HG02678 (cell line): Measurements from ENCODE around the gene C2orf49.

Source experiments
- ATAC-seq: cut with Tn5 transposase; IDR thresholded peaks from one replicate; pipeline ENCODE4 v1.9.1; 2021; ENCODE audit warnings: mild to moderate bottlenecking, moderate library complexity; ENCODE audit not compliant: unreplicated experiment

Gene C2orf49

GRCh38 chr2:105358593-105358992 is 21.3 kb downstream of the C2orf49 start:
- ATAC-seq: no peak

DNA sequence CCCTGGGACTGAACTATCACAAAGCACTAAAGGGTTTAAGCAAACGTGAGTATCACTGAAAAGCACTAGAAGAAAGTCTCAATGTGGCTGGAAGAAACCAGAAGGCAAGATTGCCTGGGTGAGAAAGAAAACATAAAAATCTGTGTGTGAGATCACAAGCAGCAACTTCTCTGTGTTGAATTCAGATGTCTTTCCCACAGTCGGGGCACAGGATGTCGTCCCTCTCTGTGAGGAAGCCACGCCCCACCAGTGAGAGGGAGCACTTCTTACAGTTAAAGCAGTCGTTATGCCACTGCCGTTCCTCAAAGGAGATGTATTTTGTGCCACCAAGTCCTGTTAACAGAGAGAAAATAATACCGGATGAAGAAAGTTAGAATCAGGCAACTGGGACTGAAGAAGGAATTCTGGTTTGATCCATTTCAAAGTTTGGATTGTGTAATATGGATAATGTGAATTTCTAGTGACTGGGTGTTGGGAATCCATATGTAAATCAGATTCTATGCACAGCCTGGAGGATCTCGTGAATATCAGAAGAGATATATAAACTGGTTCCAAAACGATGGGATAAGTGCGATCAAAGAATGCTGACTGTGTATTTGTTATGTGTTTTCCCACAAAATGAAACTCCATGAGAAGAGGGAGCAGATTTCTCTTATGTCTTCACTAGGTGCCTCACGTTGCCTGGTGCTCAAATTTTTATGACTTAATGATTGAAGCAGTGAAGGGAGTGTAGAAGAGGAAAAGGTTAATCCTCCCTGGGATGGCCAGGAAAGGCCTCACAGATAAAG is 24.0 kb downstream of the C2orf49 start:
- ATAC-seq: no peak

- no peak for ATAC-seq
These were observed 25.7 kb downstream of the C2orf49 start for GRCh38 chr2:105362862-105363591.

DNA sequence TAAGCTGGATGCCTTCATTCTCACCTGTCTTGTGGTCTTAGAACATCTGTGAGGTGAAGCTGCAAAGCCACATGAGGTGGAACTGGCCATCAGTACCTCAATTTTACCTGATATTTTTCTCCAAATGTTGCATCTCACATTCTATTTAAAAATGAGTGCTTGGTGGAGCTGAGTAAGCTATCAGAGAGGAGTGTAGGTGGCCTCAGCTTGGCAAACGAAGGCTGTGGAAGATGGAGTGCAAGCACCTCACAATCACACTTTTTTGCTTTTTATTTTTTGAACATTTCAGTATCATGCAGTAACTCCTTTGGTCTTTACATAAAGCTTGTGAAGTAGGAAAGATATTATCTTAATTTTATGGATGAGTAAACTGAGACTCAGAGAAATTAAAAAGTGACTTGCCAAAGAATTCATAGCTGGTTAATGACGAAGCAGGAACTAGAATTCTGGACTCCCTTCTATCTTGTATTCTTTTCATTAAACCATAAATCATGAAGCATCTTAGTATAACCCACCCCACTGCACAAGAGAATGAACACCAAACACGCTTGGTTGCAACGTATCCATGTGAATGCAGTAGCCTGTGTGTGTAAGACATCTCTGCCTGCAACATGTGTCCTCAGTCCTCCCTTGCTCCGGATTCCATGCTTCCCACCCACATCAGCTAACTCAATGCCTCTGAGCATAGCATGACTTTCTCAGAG is 27.2 kb downstream of the C2orf49 start:
- ATAC-seq: no peak

DNA sequence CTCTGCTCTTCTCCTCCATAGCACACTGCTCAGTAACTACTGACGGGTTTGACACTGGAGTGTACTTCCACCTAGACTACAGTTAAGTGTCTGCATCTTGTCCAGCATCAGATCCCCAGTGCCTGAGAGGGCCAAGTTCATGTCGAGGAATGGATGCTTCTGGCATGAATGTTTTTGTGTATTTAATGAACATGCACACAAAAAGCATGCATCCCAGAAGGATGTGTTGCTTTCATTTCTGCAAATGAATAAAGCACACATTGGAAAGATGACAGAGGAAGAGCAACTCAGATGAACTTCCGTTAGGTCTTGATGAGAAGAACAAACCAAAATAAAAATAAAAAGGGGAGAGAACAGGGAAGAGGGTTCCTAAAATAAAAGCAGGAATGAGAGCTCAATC is 27.9 kb downstream of the C2orf49 start:
- ATAC-seq: no peak

- no peak for ATAC-seq
These were observed 31.5 kb downstream of the C2orf49 start for GRCh38 chr2:105368759-105369408.

- ATAC-seq: peak; percentile 89
These were observed 32.7 kb downstream of the C2orf49 start for GRCh38 chr2:105369777-105370690.

- no peak for ATAC-seq
These were observed 33.8 kb downstream of the C2orf49 start for GRCh38 chr2:105371156-105371555.

DNA sequence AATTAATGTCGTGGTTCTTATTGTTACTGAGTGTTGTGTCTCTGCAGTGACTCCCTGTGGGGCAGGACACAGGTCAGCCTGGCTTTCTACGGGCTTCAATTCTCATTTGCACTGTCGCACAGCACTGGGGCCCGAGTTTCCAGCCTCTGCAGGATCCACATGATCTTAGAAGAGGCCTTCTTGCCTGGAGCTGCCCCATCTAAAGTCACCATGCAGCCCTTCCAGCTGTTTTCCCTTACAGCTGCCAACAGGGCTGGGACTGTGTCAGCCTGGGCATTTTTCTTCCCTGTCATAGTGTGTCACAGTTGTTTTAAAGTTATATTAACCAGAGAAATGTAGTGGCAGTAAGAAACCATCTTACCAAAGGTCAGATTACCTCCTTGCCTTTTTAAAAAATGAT is 34.5 kb downstream of the C2orf49 start:
- ATAC-seq: no peak

GRCh38 chr2:105373344-105373781 is 36.0 kb downstream of the C2orf49 start:
- ATAC-seq: no peak

DNA sequence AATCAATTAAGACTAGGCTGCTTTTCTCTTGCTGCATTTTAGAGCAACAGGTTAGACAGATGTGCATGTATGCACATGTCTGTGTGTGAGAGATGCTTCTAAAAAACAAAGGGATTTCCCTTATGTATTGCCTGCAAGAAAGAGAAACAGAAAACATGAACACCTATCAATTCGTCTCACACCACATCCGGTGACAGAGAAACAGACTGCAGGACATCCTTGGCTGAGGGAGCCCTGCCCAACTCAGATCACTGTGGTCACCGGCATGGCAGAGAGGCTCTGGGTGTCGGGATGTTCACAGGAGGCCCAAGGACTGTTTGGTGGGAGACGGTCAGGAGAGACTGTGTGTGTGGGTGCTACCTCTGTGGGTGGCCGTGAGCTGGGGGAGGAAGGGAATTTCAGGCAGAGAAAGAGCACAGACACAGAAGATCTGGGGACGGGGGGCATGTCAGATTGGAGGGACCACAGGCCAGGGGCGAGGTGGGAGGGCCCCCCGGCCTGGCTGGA is 36.6 kb downstream of the C2orf49 start:
- peak; percentile 88 for ATAC-seq

DNA sequence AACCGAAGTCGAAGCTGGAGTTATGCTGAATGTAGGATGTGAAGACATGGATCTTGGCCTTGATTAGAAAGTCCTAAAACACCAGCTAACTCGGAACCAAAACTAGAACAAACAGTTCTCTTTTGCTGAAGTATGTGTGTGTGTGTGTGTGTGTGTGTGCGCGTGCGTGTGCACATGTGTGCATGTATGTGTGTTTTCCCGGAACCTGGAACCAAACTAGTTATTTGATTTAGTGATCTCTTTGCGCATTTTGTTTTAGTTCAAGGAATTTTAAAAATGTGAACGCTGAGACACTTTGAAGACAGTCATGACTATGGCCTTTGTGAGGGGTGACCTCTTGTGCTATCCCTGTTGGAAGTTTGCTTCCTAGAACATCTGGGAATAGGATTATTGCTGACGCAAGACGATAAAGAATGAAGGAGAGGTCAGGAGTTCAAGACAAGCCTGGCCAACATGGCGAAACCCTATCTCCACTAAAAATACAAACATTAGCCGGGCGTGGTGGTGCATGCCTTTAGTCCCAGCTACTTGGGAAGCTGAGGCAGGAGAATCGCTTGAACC is 37.7 kb downstream of the C2orf49 start:
- ATAC-seq: no peak

DNA sequence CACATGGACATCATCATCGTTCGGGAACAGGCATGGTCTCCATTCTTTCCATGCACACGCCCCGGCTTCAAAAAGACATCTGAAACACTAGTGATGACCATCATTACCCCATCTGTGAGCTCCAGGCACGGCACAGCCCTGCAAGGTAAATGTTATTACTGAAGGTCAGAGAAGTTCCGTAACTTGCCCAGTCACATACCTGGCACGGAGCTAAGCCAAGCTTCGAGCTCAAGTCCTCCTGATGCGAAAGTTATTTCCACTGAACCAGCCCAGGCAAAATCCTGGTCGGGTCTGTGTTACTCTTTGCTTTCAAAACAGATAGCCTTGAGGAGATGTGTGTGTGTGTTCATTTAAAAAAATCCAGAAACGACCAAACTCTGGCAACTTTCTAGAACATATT is 38.7 kb downstream of the C2orf49 start:
- ATAC-seq: no peak

DNA sequence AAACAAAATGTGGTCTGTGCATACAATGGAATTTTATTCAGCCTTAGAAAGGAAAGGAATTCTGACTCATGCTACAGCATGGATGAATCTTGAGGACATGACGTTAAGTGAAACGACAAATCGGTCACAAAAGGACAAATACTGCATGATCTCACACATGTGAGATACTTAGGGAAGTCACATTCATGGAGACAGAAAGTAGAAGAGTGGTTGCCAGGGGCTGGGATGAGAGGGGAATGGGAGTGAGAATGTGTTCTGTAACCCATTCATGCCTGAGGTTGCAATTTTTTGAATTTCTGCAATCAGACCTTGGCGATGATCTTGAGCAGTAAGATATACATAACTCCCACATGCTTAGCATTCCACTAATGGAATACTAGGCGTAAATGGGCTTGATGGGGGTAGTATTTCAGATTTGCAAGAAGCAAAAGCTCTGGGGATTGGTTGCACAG is 39.5 kb downstream of the C2orf49 start:
- ATAC-seq: no peak

DNA sequence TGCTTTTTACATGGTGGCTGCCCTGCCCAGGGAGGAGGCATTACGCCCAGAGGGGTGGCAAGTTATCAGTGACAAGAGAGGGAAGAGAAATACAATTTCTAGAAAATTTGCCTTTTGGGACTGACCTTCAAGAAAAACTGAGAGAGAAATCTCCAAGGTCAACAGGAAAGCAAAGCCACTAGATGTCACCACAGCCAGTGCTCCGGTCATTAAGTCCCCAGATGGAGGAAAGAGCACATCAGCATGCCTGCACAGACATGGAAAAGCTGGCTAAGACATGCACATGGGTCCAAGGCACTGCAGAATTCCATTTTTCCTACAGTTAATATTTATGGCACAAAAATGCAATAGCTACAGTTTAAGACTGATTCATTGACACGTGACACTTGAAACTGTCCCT is 40.5 kb downstream of the C2orf49 start:
- no peak for ATAC-seq

GRCh38 chr2:105378276-105378840 is 41.0 kb downstream of the C2orf49 start:
- no peak for ATAC-seq

DNA sequence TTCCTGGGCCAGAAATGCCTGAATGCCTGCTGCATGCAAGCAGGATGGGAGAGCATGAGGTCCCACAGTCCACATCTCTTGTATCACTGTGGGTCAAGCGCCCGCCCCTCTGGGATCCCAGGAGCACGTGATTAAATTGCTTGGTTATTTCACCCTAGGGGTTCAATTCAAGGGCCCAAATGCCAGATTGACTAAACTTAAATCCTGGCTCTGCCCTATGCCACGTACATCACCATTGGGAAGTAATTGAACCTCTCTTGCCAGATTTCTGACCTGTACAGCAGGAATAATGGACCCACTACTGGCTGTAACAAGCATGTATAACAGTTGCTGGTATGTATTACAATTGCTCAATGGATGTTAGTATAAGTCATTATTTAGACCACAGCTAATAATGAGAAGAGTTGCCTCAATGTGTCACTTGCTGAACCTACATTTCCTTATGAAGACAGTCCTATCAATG is 41.6 kb downstream of the C2orf49 start:
- no peak for ATAC-seq

- ATAC-seq: no peak
These were observed 42.4 kb downstream of the C2orf49 start for GRCh38 chr2:105379741-105380186.
